ENCODE results near the gene CYFIP2. TPM values are rescaled to one million over a fixed set of nuclear protein-coding genes. Genes with fewer than 3 reads are reported as not detected.

Gene CYFIP2
- total and polyA plus RNA-seq, 11 donors = 23.2 to 62.7 (median 37.4) TPM

- no peak for DNase-seq
- Histone ChIP-seq H3K36me3 (peaks cover 0 to 20% (median 0%) of the 10 kb centered on the region in 9 donors), H3K4me1 (peaks cover 0 to 75% (median 17%) of the 10 kb centered on the region in 12 donors), H3K9me3 (no peaks in the 10 kb centered on the region), H3K27ac (peak overlapping the region in 7 of 12 donors; percentile 77 to 89 (median 80)), H3K4me3 (no peak overlapping the region), H3K27me3 (no peaks in the 10 kb centered on the region)
- WGBS, 4 donors = 35 to 45% (median 39%) methylated on average over 4 of the region's 4 CpGs
- peak in 3 of 4 donors; percentile 40 to 75 (median 46) for ATAC-seq
- intact Hi-C loops (cut with DNase I) = no loop called here
- TF ChIP-seq POLR2A (IDR thresholded peaks at IDR 0.05) = no peak
- no peak for TF ChIP-seq CTCF (IDR thresholded peaks at IDR 0.05)
Measured at GRCh38 chr5:157288405-157289163, 22.7 kb downstream of the CYFIP2 start.

- no peak for ATAC-seq
- WGBS, 4 donors = 74 to 84% (median 81%) methylated on average over 9 of the region's 9 CpGs
- H3K4me3 ChIP-seq = no peak overlapping the region
- H3K27ac ChIP-seq = peak overlapping the region in 5 of 12 donors; percentile 0 to 89 (median 78)
- peaks cover 0 to 20% (median 0%) of the 10 kb centered on the region in 9 donors for H3K36me3 ChIP-seq
- intact Hi-C loops (cut with DNase I) = no loop called here
- TF ChIP-seq POLR2A (IDR thresholded peaks at IDR 0.05) (no peak), CTCF (IDR thresholded peaks at IDR 0.05) (no peak)
- no peak for DNase-seq
- H3K27me3 ChIP-seq = no peaks in the 10 kb centered on the region
- no peaks in the 10 kb centered on the region for H3K9me3 ChIP-seq
- H3K4me1 ChIP-seq = peaks cover 0 to 69% (median 13%) of the 10 kb centered on the region in 12 donors
Measured at GRCh38 chr5:157289164-157289819, 23.4 kb downstream of the CYFIP2 start.

- intact Hi-C loops (cut with DNase I) = no loop called here
- H3K9me3 ChIP-seq = no peaks in the 10 kb centered on the region
- H3K27ac ChIP-seq = peak overlapping the region in 4 of 12 donors; percentile 24 to 89 (median 78)
- TF ChIP-seq CTCF (IDR thresholded peaks at IDR 0.05) (no peak), POLR2A (IDR thresholded peaks at IDR 0.05) (no peak)
- no peak overlapping the region for H3K4me3 ChIP-seq
- H3K4me1 ChIP-seq = peaks cover 0 to 58% (median 12%) of the 10 kb centered on the region in 12 donors
- ATAC-seq = no peak
- 55 to 68% (median 63%) methylated on average over 6 of the region's 6 CpGs for WGBS, 4 donors
- peaks cover 0 to 31% (median 0%) of the 10 kb centered on the region in 9 donors for H3K36me3 ChIP-seq
- no peak for DNase-seq
- H3K27me3 ChIP-seq = no peaks in the 10 kb centered on the region
Measured at GRCh38 chr5:157290156-157290980, 24.4 kb downstream of the CYFIP2 start.
